ENCODE measurements around the gene VGLL1. TPM values are rescaled to one million over a fixed set of nuclear protein-coding genes. Genes with fewer than 3 reads are reported as not detected.

VGLL1 gene
- total RNA-seq, 1 experiment from 2014 or later: not detected

DNA sequence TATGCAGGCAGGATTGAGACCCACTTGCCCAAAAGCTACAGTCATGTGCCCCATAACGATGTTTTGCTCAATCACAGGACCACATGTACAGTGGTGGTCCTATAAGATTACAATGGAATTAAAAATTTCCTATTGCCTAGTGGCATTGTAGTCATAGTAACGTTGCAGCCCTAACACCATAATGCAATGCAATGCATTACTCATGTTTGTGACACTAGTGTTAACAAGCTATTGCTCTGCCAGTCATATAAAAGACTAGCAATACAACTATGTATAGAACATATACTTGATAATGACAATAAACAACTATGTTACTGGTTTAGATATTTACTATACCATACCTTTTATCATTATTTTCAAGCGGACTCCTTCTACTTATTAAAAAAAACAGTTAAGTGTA lies 50.6 kb downstream of the VGLL1 start:
- no peak for DNase-seq (ENCODE audit: low read depth, low spot score)
- H3K27me3 ChIP-seq (ENCODE audit: insufficient read depth, low read length): no peaks in the 10 kb centered on the region
- no peaks in the 10 kb centered on the region for H3K9me3 ChIP-seq (ENCODE audit: control insufficient read depth in 1 of 2, insufficient read depth in 1 of 2, low read depth in 1 of 2, low read length in 2 of 2)
- no peaks in the 10 kb centered on the region for H3K9me2 ChIP-seq (ENCODE audit: insufficient read depth)
- H3K27ac ChIP-seq (ENCODE audit: low read depth, low read length): no peak overlapping the region
- intact Hi-C loops (cut with micrococcal nuclease): no loop called here
- H3K4me3 ChIP-seq (replicated peaks in 1 of 2; ENCODE audit: low read depth in 1 of 2, low read length in 2 of 2): no peak overlapping the region
- H2AFZ ChIP-seq (ENCODE audit: low read depth, low read length, poor library complexity, severe bottlenecking): no peak overlapping the region
- H3K36me3 ChIP-seq (ENCODE audit: control insufficient read depth in 1 of 2, insufficient read depth in 2 of 2, low read length in 2 of 2): no peaks in the 10 kb centered on the region
- no peaks in the 10 kb centered on the region for H4K20me1 ChIP-seq (ENCODE audit: insufficient read depth)
- H3K9ac ChIP-seq (ENCODE audit: low read length): no peak overlapping the region
- no peaks in the 10 kb centered on the region for H3K79me2 ChIP-seq (ENCODE audit: insufficient read depth, low read length)
- ChIA-PET RAD21 (ENCODE audit: low non-redundant PET in 1 of 2, low total read pairs in 2 of 2, uncharacterized antibody in 2 of 2, unreplicated experiment in 2 of 2) (no interaction called here), CTCF (no interaction called here), POLR2A (no interaction called here)
- no peak for ATAC-seq
- BruUV-seq (replicated peaks): no TSS peak
- no peak overlapping the region for H3K4me2 ChIP-seq (ENCODE audit: low read length)
- 0 out of 4 replicates have a peak, but pooled peaks cover 0 to 4% of the 10 kb centered on the region in 2 experiments for H3K4me1 ChIP-seq (ENCODE audit: control insufficient read depth in 1 of 2, insufficient read depth in 2 of 2, low read length in 2 of 2)
- TF ChIP-seq, protein P1, sequence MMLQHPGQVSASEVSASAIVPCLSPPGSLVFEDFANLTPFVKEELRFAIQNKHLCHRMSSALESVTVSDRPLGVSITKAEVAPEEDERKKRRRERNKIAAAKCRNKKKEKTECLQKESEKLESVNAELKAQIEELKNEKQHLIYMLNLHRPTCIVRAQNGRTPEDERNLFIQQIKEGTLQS (IDR thresholded peaks at IDR 0.05): no peak
- TF ChIP-seq CBX3 (IDR thresholded peaks at IDR 0.05; ENCODE audit: low read depth) (no peak), FOSL1 (IDR thresholded peaks at IDR 0.05; ENCODE audit: low read depth) (no peak), YY1 (IDR thresholded peaks at IDR 0.05; ENCODE audit: extremely low read depth, insufficient replicate concordance, low read depth, low read length) (no peak), TCF7L2 (IDR thresholded peaks at IDR 0.05; ENCODE audit: borderline replicate concordance, extremely low read depth, insufficient read depth, insufficient read length) (no peak), RAD21 (IDR thresholded peaks at IDR 0.05; ENCODE audit: low read depth) (no peak), CEBPB (IDR thresholded peaks at IDR 0.05; ENCODE audit: low read depth) (no peak), ZFX (IDR thresholded peaks at IDR 0.05) (no peak), SP1 (IDR thresholded peaks at IDR 0.05; ENCODE audit: low read depth) (no peak), SIN3A (IDR thresholded peaks at IDR 0.05; ENCODE audit: low read depth) (no peak), EZH2 (IDR thresholded peaks at IDR 0.05) (no peak), ELF1 (IDR thresholded peaks at IDR 0.05; ENCODE audit: borderline replicate concordance, low read depth) (no peak), EZH2phosphoT487 (IDR thresholded peaks at IDR 0.05; ENCODE audit: borderline replicate concordance) (no peak), ZNF274 (IDR thresholded peaks at IDR 0.05; ENCODE audit: low read depth, low read length) (no peak), POLR2A (IDR thresholded peaks at IDR 0.05; ENCODE audit: borderline replicate concordance, extremely low read depth, insufficient read depth, insufficient read length) (no peak), SRF (IDR thresholded peaks at IDR 0.05; ENCODE audit: low read depth) (no peak), JUND (IDR thresholded peaks at IDR 0.05) (no peak)
- TF ChIP-seq, protein P2, sequence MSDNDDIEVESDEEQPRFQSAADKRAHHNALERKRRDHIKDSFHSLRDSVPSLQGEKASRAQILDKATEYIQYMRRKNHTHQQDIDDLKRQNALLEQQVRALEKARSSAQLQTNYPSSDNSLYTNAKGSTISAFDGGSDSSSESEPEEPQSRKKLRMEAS (IDR thresholded peaks at IDR 0.05): no peak
